PC-9 (cell line): ENCODE measurements around the gene FEN1.

ENCODE experiments used
- CTCF ChIP-seq: fragments of 200-600 bp; sonication (generic); conservative IDR thresholded peaks from 2 replicates; pipeline ENCODE4 v1.6.1; 2017; ENCODE audit warnings: mixed run types, antibody characterized with exemption, mild to moderate bottlenecking, moderate library complexity
- EZH2 ChIP-seq: fragments of 200-600 bp; sonication (generic); IDR thresholded peaks from 2 replicates; pipeline ENCODE4 v1.8.0; 2017; ENCODE audit warnings: antibody characterized with exemption, low read depth

GRCh38 chr11:61750631-61751273 lies 42.0 kb upstream of the FEN1 start:
- TF ChIP-seq CTCF (no peak), EZH2 (no peak)
